Endothelial cell of umbilical vein (primary cell): ENCODE results near the gene THSD7A.

Experiments used
- MYC ChIP-seq: IDR thresholded peaks from one replicate; pipeline ENCODE4 v1.6.1; 2011; ENCODE audit warnings: mild to moderate bottlenecking, low read depth, low read length
- TF ChIP-seq, protein P1 (sequence below), 2 donors: IDR thresholded peaks; 1 replicate in 1 of 2; 2 replicates in 1 of 2; pipeline ENCODE4 v1.5.1; 2011; ENCODE audit warnings: low read length in 2 of 2, mild to moderate bottlenecking in 2 of 2, moderate library complexity in 2 of 2, control low read depth in 1 of 2, inconsistent platforms in 1 of 2, low read depth in 1 of 2; ENCODE audit not compliant: insufficient read depth in 1 of 2; ENCODE audit errors: extremely low read depth in 1 of 2

GRCh38 chr7:11328309-11328708 is 503.7 kb downstream of the THSD7A start:
- no peak for TF ChIP-seq MYC
- TF ChIP-seq, protein P1, sequence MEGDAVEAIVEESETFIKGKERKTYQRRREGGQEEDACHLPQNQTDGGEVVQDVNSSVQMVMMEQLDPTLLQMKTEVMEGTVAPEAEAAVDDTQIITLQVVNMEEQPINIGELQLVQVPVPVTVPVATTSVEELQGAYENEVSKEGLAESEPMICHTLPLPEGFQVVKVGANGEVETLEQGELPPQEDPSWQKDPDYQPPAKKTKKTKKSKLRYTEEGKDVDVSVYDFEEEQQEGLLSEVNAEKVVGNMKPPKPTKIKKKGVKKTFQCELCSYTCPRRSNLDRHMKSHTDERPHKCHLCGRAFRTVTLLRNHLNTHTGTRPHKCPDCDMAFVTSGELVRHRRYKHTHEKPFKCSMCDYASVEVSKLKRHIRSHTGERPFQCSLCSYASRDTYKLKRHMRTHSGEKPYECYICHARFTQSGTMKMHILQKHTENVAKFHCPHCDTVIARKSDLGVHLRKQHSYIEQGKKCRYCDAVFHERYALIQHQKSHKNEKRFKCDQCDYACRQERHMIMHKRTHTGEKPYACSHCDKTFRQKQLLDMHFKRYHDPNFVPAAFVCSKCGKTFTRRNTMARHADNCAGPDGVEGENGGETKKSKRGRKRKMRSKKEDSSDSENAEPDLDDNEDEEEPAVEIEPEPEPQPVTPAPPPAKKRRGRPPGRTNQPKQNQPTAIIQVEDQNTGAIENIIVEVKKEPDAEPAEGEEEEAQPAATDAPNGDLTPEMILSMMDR (IDR thresholded peaks at IDR 0.05; ENCODE audit: extremely low read depth in 1 of 2, insufficient read depth in 1 of 2, low read depth in 1 of 2, low read length in 2 of 2), result no peak
